CD4-positive, alpha-beta T cell (primary cell): ENCODE results near the gene NUDT21. TPM values are rescaled to one million over a fixed set of nuclear protein-coding genes. Genes with fewer than 3 reads are reported as not detected.

Source experiments
- ATAC-seq: fragments of 200-7000 bp; cut with Tn5 transposase; one replicate; pipeline ENCODE4 v1.10.0; 2022; ENCODE audit warnings: mild to moderate bottlenecking; ENCODE audit not compliant: poor library complexity
- CTCF ChIA-PET: fragments of 350-600 bp; sonication (Branson Sonifier 250); formaldehyde crosslinking; loops from one replicate; lab custom pipeline; 2021; ENCODE audit warnings: antibody characterized with exemption, inconsistent platforms; lab: Charles Lee
- POLR2A ChIA-PET: fragments of 350-600 bp; sonication (Branson Sonifier 250); formaldehyde crosslinking; loops from one replicate; lab custom pipeline; 2021; ENCODE audit warnings: antibody characterized with exemption, inconsistent platforms; lab: Charles Lee
- DNase-seq, 14 experiments: peaks; one replicate each; pipeline ENCODE4 v3.0.0-alpha.2; 2013 to 2020; ENCODE audit warnings: mixed read lengths in 2 of 14
- H3K27ac ChIP-seq, 2 donors: one replicate each; pipeline versions ENCODE4 v1.5.1 to v1.7.0; 2013; ENCODE audit warnings: low read length in 2 of 2, low read depth in 1 of 2, mild to moderate bottlenecking in 1 of 2
- H3K27me3 ChIP-seq, 2 experiments: 1 replicate in 1 of 2; 2 replicates in 1 of 2; pipeline versions ENCODE4 v1.6.1 to v1.7.0; 2013; ENCODE audit warnings: low read length in 2 of 2, control low read depth in 1 of 2, mild to moderate bottlenecking in 1 of 2, moderate library complexity in 1 of 2; ENCODE audit not compliant: insufficient read depth in 2 of 2, control insufficient read depth in 1 of 2
- H3K36me3 ChIP-seq: one replicate; pipeline ENCODE4 v1.6.1; 2013; ENCODE audit warnings: low read length, control low read depth; ENCODE audit not compliant: insufficient read depth
- H3K4me1 ChIP-seq: one replicate; pipeline ENCODE4 v1.6.1; 2013; ENCODE audit warnings: low read length, control low read depth; ENCODE audit not compliant: insufficient read depth
- H3K4me3 ChIP-seq: one replicate; pipeline ENCODE4 v1.5.1; 2013; ENCODE audit warnings: mild to moderate bottlenecking, low read length, moderate library complexity
- H3K9me3 ChIP-seq, 2 experiments: 1 replicate in 1 of 2; 2 replicates in 1 of 2; pipeline versions ENCODE4 v1.6.1 to v1.7.0; 2013; ENCODE audit warnings: low read length in 2 of 2, mild to moderate bottlenecking in 2 of 2, control low read depth in 1 of 2, moderate library complexity in 1 of 2; ENCODE audit not compliant: control insufficient read depth in 1 of 2, insufficient read depth in 1 of 2
- H3K27ac Mint-ChIP-seq: one replicate; pipeline ENCODE4 v1.8.0; 2020; ENCODE audit warnings: mixed read lengths
- H3K27me3 Mint-ChIP-seq: one replicate; pipeline ENCODE4 v1.8.0; 2021; ENCODE audit warnings: mixed read lengths
- H3K36me3 Mint-ChIP-seq: one replicate; pipeline ENCODE4 v1.8.0; 2021; ENCODE audit warnings: low read depth, mixed read lengths
- H3K4me1 Mint-ChIP-seq: one replicate; pipeline ENCODE4 v1.8.0; 2021; ENCODE audit warnings: low read depth, mixed read lengths
- H3K4me3 Mint-ChIP-seq: one replicate; pipeline ENCODE4 v1.8.0; 2020; ENCODE audit warnings: mild to moderate bottlenecking, mixed read lengths
- H3K9me3 Mint-ChIP-seq: one replicate; pipeline ENCODE4 v1.8.0; 2020; ENCODE audit warnings: mixed read lengths
- CTCF ChIP-seq: fragments of 200-600 bp; IDR thresholded peaks from one replicate; pipeline ENCODE4 v1.8.0; 2022; ENCODE audit warnings: antibody characterized with exemption, mild to moderate bottlenecking
- intact Hi-C, 2 experiments: fragments of 100-400 bp; cut with DNase I in 1 of 2; cut with micrococcal nuclease in 1 of 2; formaldehyde crosslinking; loops; one replicate each; pipeline versions ENCODE4 v1.15.1 to v1.9.0; 2023 to 2025; cut with DNase I, micrococcal nuclease
- polyA plus RNA-seq, 2 donors: library from polyadenylated mRNA; unstranded; fragments of 120-200 nt; gene quantifications; one replicate each; pipeline ENCODE4 v1.2.1, GENCODE V29; 2013
- total RNA-seq, 174 experiments: library from RNA in 2 of 174; stranded (reverse) in 2 of 174; gene quantifications; one replicate each; pipeline ENCODE4 v1.2.3 and lab custom pipeline; 2021 to 2026

The NUDT21 gene
- total RNA-seq = 10 to 100 TPM; 89.6 to 96.6 TPM
- polyA plus RNA-seq (2013, experiment 1 of 2) = 56.2 TPM
- 60.4 TPM for polyA plus RNA-seq (2013, experiment 2 of 2)
- total RNA-seq (lab: John Stamatoyannopoulos, UW) = 28.4 to 143 (median 55.1) reads per million in 172 experiments

- peaks cover 70% of the 10 kb centered on the region for H3K4me1 Mint-ChIP-seq
- ChIA-PET CTCF (interaction anchor here (1.0 kb wide), 1 partner anchor 251 kb away, joined by 3 read pairs; no protein-coding TSS in a partner anchor), POLR2A (interaction anchor here (0.6 to 1.4 kb wide), 18 partner anchors 9 to 735 kb away, joined by 3 to 11 read pairs (median 4); partner anchors contain the start of genes BBS2, HERPUD1, MT2A and PSME3IP1)
- Histone ChIP-seq H3K27ac (peak within 1 kb of the TSS; percentile 58 to 80), H3K36me3 (peaks cover 40% of the 10 kb centered on the region), H3K4me3 (peak within 1 kb of the TSS; percentile 91), H3K27me3 (no peaks in the 10 kb centered on the region), H3K4me1 (peaks cover 20% of the 10 kb centered on the region), H3K9me3 (no peaks in the 10 kb centered on the region)
- peak; percentile 81 to 98 (median 88) for DNase-seq
- no peak for TF ChIP-seq CTCF
- ATAC-seq = peak; percentile 98
- no peaks in the 10 kb centered on the region for H3K9me3 Mint-ChIP-seq
- peaks cover 68% of the 10 kb centered on the region for H3K36me3 Mint-ChIP-seq
- intact Hi-C loops = loop anchor here in 1 of 2 experiments (5.0 kb wide), 3 partner anchors 66 to 1746 kb away; partner anchors contain the start of genes CSNK2A2 and NUP93
- peak within 1 kb of the TSS; percentile 92 for H3K4me3 Mint-ChIP-seq
- H3K27ac Mint-ChIP-seq = peak within 1 kb of the TSS; percentile 83
- H3K27me3 Mint-ChIP-seq = no peaks in the 10 kb centered on the region
Measured at GRCh38 chr16:56450986-56451752, at the start of gene NUDT21, which contains the start of gene OGFOD1. NUDT21 (minus strand) TSS chr16:56451332; CDS start chr16:56451202, 130 bp downstream. OGFOD1 (plus strand) TSS chr16:56451554; CDS start chr16:56451613, 59 bp downstream.

- Mint-ChIP-seq H3K36me3 (peaks cover 73% of the 10 kb centered on the region), H3K4me1 (no peaks in the 10 kb centered on the region), H3K4me3 (no peak overlapping the region), H3K27me3 (no peaks in the 10 kb centered on the region), H3K27ac (no peak overlapping the region), H3K9me3 (no peaks in the 10 kb centered on the region)
- H3K4me3 ChIP-seq = no peak overlapping the region
- ChIA-PET CTCF (no interaction called here), POLR2A (no interaction called here)
- no peaks in the 10 kb centered on the region for H3K4me1 ChIP-seq
- H3K27me3 ChIP-seq = no peaks in the 10 kb centered on the region
- no peaks in the 10 kb centered on the region for H3K9me3 ChIP-seq
- intact Hi-C loops = no loop called here
- ATAC-seq (no peak), DNase-seq (no peak)
- H3K27ac ChIP-seq = no peak overlapping the region
- no peak for TF ChIP-seq CTCF
- peaks cover 31% of the 10 kb centered on the region for H3K36me3 ChIP-seq
Measured at GRCh38 chr16:56493815-56494214, 42.7 kb upstream of the NUDT21 start.

- no peak overlapping the region for H3K4me3 ChIP-seq
- no peak overlapping the region for H3K27ac Mint-ChIP-seq
- no peaks in the 10 kb centered on the region for H3K4me1 Mint-ChIP-seq
- H3K36me3 ChIP-seq = peaks cover 24% of the 10 kb centered on the region
- no peaks in the 10 kb centered on the region for H3K4me1 ChIP-seq
- no peak overlapping the region for H3K27ac ChIP-seq
- TF ChIP-seq CTCF = no peak
- H3K9me3 ChIP-seq = no peaks in the 10 kb centered on the region
- intact Hi-C loops = no loop called here
- no peak overlapping the region for H3K4me3 Mint-ChIP-seq
- no peaks in the 10 kb centered on the region for H3K9me3 Mint-ChIP-seq
- H3K27me3 ChIP-seq = no peaks in the 10 kb centered on the region
- CTCF ChIA-PET = no interaction called here
- DNase-seq = no peak
- H3K27me3 Mint-ChIP-seq = no peaks in the 10 kb centered on the region
- POLR2A ChIA-PET = no interaction called here
- no peak for ATAC-seq
- H3K36me3 Mint-ChIP-seq = peaks cover 68% of the 10 kb centered on the region
Measured at GRCh38 chr16:56493126-56493525, 42.0 kb upstream of the NUDT21 start.
